NCI-H446 (cell line): ENCODE results near the gene ZNF664.
"Not testable (repeated sequence)": the region's sequence is repeated elsewhere in the genome, so short reads cannot be mapped to it uniquely, and the experiment has no call there.

Source experiments
- DNase-seq, 2 experiments: peaks; one replicate each; lab custom pipeline; 2025; lab: John Stamatoyannopoulos, UW

Gene ZNF664

DNA sequence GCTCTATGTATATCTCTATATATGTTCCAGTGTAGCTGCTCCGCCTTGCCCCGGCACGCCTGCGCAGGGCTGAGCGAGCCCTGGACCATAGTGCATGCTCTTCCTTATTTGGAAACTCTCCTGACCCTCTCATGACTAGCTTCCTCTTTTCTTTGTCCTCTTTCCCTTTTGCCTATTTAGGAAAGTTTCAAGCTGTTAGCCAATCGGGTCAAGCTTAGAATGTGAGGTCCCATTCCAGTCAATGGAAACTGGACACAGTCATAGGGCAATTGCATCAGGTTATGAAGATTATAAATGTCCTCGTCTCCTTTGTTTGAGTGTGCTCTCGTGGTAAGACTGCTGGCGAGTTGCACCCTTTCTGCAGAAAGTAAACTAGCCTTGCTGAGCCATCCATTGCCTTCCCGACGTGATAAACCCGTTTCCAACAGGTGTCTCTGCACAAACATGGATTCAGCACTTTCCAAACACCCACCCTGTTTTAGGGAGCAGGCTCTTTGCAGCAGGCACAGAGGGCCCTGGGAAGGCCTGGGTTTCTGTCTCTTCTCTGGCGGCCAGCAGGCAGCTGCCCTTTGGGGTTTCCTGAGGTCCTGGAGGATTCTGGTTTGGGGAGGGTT is 31.3 kb upstream of the ZNF664 start:
- DNase-seq, result no peak

GRCh38 chr12:123942238-123942653 is 30.8 kb upstream of the ZNF664 start:
- DNase-seq, result no peak

DNA sequence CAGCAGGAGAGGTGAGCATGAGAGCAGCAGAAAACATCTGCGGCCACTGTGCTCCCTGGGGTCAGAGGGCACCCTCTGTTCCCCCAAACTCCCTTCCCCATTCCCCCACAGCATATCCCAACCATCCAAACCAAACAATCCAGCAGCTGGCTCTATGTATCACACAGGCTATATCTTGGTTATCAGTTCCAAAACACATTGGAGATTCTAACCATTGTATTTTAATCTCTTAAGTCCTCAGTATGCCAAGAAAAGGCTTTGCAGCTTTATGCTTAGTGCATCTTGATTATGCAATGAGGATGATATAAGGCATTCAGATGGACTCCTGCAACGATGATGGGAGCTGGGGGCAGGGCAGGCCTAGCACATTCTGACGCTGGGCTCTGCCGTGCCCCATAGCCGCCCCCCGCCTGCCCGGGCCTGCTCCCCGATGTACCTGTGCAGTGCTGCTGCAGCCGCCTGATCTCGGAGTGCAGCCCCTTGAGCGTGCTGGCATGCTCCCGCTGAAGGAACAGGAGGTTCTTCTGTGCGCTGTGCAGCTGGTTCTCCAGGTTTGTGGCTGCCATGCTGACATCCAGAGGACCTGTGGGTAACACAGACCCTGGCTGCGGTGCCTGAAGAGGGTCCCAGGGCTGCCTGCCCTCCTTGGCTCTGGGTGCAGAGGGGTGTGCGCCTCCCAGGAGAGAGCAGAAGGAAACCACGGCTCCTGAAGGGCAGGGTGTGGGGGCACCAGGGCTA is 29.9 kb upstream of the ZNF664 start:
- no peak for DNase-seq

GRCh38 chr12:123943816-123944215 is 29.2 kb upstream of the ZNF664 start:
- DNase-seq, result peak in 1 of 2 experiments; percentile 24

GRCh38 chr12:123944696-123945095 is 28.3 kb upstream of the ZNF664 start:
- no peak for DNase-seq

- no peak for DNase-seq
These were observed 27.5 kb upstream of the ZNF664 start for GRCh38 chr12:123945287-123946151.

DNA sequence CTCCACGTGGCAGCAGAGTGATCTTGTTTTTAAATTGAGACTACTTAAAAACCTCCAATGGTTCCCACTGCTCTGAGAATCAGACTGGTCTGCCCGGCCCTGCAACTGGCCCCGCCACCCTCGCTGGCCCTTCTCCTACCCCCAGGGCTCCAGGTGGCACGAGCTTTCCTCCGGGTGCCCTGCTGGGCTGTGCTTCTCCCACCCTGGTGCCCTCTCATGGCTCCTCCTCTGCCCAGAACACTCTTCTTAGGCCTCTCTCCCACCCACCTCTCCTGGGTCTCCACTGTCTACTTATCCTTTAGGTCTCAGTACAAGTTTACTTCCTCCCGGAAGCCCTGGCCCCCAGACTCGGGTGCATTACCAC is 26.9 kb upstream of the ZNF664 start:
- no peak for DNase-seq

DNA sequence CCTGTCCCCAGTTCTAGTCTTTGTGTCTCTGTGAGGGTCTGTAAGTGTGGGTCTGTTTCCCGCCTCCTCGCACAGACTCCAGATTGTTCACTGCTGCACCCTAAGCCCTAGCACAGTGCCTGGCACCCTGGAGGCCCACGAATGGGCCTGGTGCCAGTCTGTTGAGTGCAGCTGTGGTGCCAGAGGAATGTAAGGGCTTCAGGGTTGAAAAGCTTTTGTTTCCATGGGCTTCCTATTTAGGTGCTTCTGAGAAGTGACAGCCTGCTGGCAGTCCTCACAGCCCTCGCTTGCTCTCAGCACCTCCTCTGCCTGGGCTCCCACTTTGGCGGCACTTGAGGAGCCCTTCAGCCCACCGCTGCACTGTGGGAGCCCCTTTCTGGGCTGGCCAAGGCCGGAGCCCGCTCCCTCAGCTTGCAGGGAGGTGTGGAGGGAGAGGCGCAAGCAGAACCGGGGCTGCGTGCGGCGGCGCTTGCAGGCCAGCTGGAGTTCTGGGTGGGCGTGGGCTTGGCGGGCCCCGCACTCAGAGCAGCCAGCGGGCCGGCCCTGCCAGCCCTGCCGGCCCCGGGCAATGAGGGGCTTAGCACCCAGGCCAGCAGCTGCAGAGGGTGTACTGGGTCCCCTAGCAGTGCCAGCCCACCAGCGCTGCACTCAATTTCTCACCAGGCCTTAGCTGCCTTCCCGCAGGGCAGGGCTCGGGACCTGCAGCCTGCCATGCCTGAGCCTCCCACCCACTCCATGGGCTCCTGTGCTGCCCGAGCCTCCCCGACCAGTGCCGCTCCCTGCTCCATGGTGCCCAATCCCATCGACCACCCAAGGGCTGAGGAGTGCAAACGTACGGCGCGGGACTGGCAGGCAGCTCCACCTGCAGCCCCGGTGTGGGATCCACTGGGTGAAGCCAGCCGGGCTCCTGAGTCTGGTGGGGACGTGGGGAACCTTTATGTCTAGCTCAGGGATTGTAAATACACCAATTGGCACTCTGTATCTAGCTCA is 26.2 kb upstream of the ZNF664 start:
- not testable (repeated sequence) for DNase-seq

GRCh38 chr12:123947531-123947930 is 25.5 kb upstream of the ZNF664 start:
- DNase-seq, result not testable (repeated sequence)

DNA sequence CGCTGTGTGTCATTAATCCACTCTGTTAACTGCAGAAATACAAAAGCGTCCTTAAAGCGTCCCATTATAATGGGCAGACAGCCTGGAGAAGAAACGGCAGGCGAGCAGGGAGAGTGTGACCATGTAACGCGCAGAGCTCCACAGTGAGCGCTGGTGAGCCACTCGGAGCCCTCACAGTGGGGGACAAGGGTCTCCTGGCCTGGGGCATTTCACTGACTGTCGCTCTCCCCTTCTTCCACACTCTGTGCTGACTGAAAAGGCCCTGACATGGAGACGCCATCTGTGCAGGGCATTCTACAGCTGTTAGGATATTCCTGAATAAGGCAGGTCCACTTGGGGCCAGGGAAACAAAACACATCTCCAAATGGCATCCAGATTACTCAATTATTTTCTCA is 24.6 kb upstream of the ZNF664 start:
- no peak for DNase-seq

DNA sequence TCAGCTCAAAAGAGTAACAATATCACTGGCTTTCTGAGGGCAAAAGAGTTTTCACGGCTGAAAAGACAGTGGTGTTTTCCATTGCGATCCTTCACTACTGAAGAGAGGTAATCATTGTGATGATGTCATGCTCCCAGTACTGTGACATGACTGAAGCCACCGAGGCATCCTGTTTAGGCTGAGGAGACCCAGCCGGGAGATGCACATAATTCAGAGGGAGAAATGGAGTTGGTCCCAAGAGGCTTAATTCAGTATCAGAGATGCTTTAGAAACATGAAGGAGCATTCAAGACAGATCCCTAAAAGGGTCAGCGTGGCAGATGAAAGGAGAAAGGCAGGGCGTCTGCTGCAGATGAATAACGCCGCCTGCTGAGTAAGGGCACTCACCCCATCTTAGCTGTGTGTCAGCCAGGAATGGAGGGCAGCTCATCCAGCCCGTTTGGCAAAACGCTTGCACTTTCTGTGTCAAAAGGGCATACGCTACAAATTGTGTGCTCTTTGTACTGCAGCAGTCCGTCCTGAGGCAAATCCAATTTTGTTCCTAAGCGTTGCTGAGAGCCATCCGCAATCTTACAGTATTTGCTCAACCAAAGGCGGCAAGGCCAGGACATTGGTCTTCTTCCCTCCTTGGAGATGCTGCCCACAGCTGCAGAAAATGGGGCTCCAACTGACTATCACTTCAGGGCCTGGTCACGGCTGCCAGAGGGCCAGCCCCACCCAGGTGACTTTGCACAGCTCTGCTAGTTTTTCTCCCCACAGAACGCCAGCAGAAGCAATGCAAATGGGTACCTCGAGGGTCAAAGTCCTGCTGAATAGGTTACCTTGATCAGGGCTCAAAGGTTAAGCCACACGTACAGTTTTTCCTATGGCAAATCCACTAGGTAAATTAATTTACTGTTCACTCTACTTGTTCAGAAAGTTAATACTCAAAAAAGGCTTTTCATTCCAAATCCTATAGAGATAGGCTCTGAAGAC is 23.9 kb upstream of the ZNF664 start:
- DNase-seq, result no peak

- DNase-seq, result no peak
These were observed 23.2 kb upstream of the ZNF664 start for GRCh38 chr12:123949770-123950165.

GRCh38 chr12:123950476-123951349 is 22.3 kb upstream of the ZNF664 start:
- no peak for DNase-seq

DNA sequence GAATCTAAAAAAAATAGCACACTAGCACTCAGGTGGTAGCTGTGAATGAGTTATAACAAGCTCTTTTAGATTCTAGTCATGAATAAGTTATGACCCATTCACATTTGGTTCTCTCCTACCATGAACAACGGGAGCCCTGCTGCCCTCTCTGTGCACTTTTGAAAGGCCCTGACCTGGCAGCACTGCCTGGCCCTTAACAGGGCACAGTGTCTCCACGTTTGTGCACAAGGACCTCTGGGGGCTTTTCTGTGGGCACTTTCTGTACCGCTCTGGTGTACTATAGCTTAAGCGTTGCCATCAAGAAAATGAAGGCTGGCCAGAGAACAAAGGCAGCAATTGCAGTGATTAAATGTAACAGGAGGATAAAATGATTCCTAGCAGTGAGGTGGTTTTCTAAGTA is 21.5 kb upstream of the ZNF664 start:
- no peak for DNase-seq

- DNase-seq, result no peak
These were observed 21.0 kb upstream of the ZNF664 start for GRCh38 chr12:123952037-123952436.

DNA sequence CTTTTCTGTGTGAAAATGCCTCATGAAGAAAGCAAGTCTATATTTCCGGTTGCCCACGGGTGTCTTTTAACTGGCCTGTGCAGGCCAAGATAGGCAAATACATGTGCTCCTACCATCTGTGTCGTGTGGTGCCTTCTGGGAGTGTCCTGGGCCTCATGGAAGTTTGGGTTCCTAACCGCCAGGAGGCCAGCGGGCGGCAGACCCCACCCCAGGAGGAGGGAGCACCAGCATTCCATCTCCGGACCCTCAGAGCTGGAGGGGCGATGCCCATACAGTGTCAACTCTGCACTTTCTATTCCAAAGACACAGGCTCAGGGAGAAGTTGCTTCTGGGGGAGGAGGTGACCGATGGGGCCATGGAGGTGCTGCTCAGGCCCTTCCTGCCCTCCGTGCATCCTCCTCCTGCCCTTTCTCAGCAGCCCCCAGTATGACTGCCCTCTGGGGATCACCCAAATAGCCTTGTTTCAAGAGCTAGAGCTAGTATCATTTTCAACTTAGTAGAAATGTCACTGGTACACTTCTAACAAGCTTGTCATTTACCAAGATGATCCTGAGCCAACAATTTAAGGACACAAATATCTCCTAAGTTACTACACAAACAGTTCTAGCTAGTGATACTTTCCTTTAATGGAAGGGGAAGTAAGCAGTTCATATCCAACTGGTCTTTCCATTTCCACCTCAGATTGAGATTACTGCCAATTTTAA is 18.2 kb upstream of the ZNF664 start:
- no peak for DNase-seq

DNA sequence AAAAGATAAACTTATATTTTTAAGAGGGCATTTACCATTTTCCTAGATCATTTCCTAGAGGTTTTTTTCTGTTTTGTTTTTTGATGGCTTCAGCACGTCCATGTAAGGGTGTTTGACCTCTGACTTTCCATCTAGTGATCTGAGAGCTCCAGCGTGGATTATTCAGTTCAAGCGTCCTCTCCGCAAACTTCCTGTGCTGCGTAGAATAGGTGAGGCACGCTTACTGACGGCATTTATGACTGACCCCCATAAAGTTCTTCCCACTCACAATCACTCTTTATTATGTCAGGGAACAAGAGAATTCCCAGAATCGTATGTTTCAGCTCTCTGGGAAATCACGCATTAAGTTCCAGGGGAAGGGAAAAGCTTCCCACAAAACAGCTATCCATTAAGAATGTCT is 16.8 kb upstream of the ZNF664 start:
- DNase-seq, result no peak

GRCh38 chr12:123957196-123957595 is 15.8 kb upstream of the ZNF664 start:
- DNase-seq, result no peak

GRCh38 chr12:123958462-123958861 is 14.6 kb upstream of the ZNF664 start:
- DNase-seq, result no peak
